Chondrocyte (in vitro differentiated cells): ENCODE measurements around the gene PRKRIP1. TPM values are rescaled to one million over a fixed set of nuclear protein-coding genes. Genes with fewer than 3 reads are reported as not detected.

Experiments
- DNase-seq: peaks from one replicate; pipeline ENCODE4 v3.0.0; 2021; ENCODE audit warnings: mixed read lengths, low spot score
- H3K27ac Mint-ChIP-seq: one replicate; pipeline ENCODE4 v1.8.0; 2021; ENCODE audit warnings: mild to moderate bottlenecking, moderate library complexity, mixed read lengths; ENCODE audit not compliant: unreplicated experiment
- H3K27me3 Mint-ChIP-seq: 2 replicates; pipeline ENCODE4 v1.8.0; 2021; ENCODE audit warnings: low read depth, mixed read lengths
- H3K36me3 Mint-ChIP-seq: 2 replicates; pipeline ENCODE4 v1.8.0; 2021; ENCODE audit warnings: low read depth, mixed read lengths
- H3K4me1 Mint-ChIP-seq: 2 replicates; pipeline ENCODE4 v1.8.0; 2021; ENCODE audit warnings: low read depth, mild to moderate bottlenecking, mixed read lengths
- H3K4me3 Mint-ChIP-seq: one replicate; pipeline ENCODE4 v1.8.0; 2021; ENCODE audit warnings: mild to moderate bottlenecking, moderate library complexity, mixed read lengths; ENCODE audit not compliant: unreplicated experiment
- H3K9me3 Mint-ChIP-seq: 2 replicates; pipeline ENCODE4 v1.8.0; 2021; ENCODE audit warnings: low read depth, mixed read lengths
- CTCF ChIP-seq: fragments of 200-600 bp; sonication (generic); IDR thresholded peaks from 2 replicates; pipeline ENCODE4 v1.5.0; 2021; ENCODE audit warnings: antibody characterized with exemption, mild to moderate bottlenecking, moderate library complexity
- total RNA-seq: library from RNA; stranded (reverse); gene quantifications from 3 replicates; pipeline ENCODE4 v1.2.1, GENCODE V29; 2021

PRKRIP1 gene
- total RNA-seq, 1 donor from 2014 or later, result 25.5 TPM

GRCh38 chr7:102434039-102434486 lies 37.9 kb downstream of the PRKRIP1 start:
- peak; percentile 1 for TF ChIP-seq CTCF
- Mint-ChIP-seq H3K27ac (peak overlapping the region; percentile 19), H3K9me3 (no peaks in the 10 kb centered on the region), H3K4me3 (peak overlapping the region; percentile 78), H3K4me1 (peaks cover 31% of the 10 kb centered on the region), H3K36me3 (peaks cover 5% of the 10 kb centered on the region), H3K27me3 (no peaks in the 10 kb centered on the region)
- no peak for DNase-seq

GRCh38 chr7:102436118-102436517 lies 40.0 kb downstream of the PRKRIP1 start:
- H3K4me1 Mint-ChIP-seq, result peaks cover 32% of the 10 kb centered on the region
- H3K4me3 Mint-ChIP-seq, result no peak overlapping the region
- DNase-seq, result no peak
- H3K9me3 Mint-ChIP-seq, result no peaks in the 10 kb centered on the region
- no peak overlapping the region for H3K27ac Mint-ChIP-seq
- H3K36me3 Mint-ChIP-seq, result peaks cover 5% of the 10 kb centered on the region
- no peaks in the 10 kb centered on the region for H3K27me3 Mint-ChIP-seq
- TF ChIP-seq CTCF, result no peak

- Mint-ChIP-seq H3K4me1 (peaks cover 10% of the 10 kb centered on the region), H3K9me3 (no peaks in the 10 kb centered on the region), H3K4me3 (no peak overlapping the region), H3K36me3 (peaks cover 13% of the 10 kb centered on the region), H3K27ac (peak overlapping the region; percentile 90), H3K27me3 (no peaks in the 10 kb centered on the region)
- no peak for TF ChIP-seq CTCF
- DNase-seq, result no peak
Observed at GRCh38 chr7:102439963-102440795, 44.0 kb downstream of the PRKRIP1 start.

- peaks cover 5% of the 10 kb centered on the region for H3K4me1 Mint-ChIP-seq
- TF ChIP-seq CTCF, result no peak
- no peak for DNase-seq
Observed at GRCh38 chr7:102444961-102445673, 49.0 kb downstream of the PRKRIP1 start.

GRCh38 chr7:102445674-102446071 lies 49.5 kb downstream of the PRKRIP1 start:
- no peaks in the 10 kb centered on the region for H3K9me3 Mint-ChIP-seq
- TF ChIP-seq CTCF, result no peak
- peaks cover 14% of the 10 kb centered on the region for H3K36me3 Mint-ChIP-seq
- H3K4me3 Mint-ChIP-seq, result no peak overlapping the region
- no peak for DNase-seq
- H3K4me1 Mint-ChIP-seq, result no peaks in the 10 kb centered on the region
- no peaks in the 10 kb centered on the region for H3K27me3 Mint-ChIP-seq
- no peak overlapping the region for H3K27ac Mint-ChIP-seq

More at GRCh38 chr7:102444961-102445673, 49.0 kb downstream of the PRKRIP1 start:
- no peak overlapping the region for H3K27ac Mint-ChIP-seq
- H3K27me3 Mint-ChIP-seq, result no peaks in the 10 kb centered on the region
- H3K9me3 Mint-ChIP-seq, result no peaks in the 10 kb centered on the region
- H3K36me3 Mint-ChIP-seq, result peaks cover 14% of the 10 kb centered on the region
- no peak overlapping the region for H3K4me3 Mint-ChIP-seq
